GM19023 (cell line): ENCODE results near the gene NKD1.
"Not testable (repeated sequence)": the region's sequence is repeated elsewhere in the genome, so short reads cannot be mapped to it uniquely, and the experiment has no call there.

Source experiments
- ATAC-seq: cut with Tn5 transposase; IDR thresholded peaks from one replicate; pipeline ENCODE4 v1.9.1; 2021; ENCODE audit warnings: mild to moderate bottlenecking, moderate library complexity; ENCODE audit not compliant: unreplicated experiment

Gene NKD1

DNA sequence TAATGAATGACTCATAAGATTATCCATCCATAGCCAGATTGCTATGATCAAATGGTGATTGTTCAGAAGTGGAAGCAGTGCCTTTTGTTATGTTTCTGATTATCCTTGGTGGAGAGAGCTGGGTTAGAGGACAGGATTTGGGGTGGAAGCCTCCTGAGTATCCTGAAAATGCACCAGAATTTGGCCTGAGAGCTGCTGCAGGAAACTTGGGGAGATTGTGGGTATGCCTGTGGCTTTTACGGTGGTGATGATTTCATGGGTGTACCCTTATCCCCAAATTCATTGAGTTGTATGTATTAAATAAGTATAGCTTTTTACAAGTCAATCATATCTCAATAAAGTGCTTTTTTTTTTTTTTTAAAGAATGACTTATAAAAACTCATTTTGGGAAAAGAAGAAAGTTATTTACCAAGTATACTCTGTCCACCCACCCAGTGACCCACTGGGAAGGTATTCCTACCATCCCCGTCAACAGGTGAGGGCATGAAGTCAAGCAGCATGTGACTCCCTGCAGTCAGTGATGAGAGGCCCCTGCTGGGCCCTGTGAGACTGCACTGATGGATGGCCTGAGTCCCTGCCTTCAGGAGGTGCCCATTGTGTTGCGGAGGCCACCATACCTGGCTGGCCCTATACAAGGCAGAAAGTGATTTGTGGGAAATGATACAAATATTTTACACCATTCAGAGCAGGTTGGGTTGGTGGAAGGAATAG lies 28.4 kb downstream of the NKD1 start:
- no peak for ATAC-seq

DNA sequence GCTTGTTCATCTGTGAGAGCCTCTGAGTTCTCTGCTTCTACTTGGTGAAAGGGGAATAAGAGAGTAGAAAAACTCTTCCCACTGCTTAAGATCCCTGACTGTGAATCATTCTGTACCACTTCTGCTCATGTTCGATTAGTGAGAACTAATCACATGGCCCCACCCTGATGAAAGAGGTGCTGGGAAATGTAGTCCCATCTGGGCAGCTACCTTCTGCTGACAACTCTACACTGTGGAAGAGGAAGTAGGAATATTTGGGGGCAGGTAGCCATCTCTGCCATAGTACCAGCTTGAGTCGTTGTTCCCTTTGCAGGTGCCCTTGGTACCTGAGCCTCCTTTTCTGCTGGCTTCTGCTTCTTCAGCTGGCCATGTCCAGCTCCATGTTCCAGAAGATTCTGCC lies 29.9 kb downstream of the NKD1 start:
- no peak for ATAC-seq

DNA sequence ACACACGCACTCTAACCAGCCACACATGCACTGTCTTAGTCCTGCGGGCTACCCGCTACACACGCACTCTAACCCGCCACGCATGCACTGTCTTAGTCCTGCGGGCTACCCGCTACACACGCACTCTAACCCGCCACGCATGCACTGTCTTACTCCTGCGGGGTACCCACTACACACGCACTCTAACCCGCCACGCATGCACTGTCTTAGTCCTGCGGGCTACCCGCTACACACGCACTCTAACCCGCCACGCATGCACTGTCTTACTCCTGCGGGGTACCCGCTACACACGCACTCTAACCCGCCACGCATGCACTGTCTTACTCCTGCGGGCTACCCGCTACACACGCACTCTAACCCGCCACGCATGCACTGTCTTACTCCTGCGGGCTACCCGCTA lies 31.2 kb downstream of the NKD1 start:
- not testable (repeated sequence) for ATAC-seq

DNA sequence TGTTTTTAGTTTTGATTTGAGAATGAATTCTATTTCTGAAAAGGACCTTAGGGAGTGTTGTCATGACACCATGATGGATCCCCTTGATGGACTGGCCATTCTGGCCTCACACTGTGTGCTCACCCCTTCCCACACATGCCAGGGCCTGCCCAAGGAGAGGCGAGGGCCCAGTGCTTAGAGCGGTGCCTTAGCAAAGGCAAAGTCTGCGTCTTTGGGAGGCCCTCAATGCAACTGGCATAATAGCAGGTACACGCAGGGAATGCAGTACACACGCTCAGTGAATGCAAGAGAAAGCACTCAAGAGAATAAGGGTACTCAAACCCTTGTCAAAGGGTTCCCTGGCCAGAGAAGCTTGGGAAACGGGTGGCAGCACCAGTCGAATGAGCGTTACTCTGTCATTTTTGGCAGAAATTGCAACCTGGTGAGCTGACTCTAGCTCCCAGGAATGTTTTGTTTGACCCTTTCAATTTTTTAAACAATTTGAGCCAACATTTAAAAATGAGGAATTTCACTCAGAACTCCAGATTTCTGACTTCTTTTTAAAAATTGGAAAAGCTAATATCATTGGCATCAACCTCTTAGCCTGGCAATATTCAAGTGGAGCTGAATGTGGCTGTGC lies 32.1 kb downstream of the NKD1 start:
- ATAC-seq, result no peak

DNA sequence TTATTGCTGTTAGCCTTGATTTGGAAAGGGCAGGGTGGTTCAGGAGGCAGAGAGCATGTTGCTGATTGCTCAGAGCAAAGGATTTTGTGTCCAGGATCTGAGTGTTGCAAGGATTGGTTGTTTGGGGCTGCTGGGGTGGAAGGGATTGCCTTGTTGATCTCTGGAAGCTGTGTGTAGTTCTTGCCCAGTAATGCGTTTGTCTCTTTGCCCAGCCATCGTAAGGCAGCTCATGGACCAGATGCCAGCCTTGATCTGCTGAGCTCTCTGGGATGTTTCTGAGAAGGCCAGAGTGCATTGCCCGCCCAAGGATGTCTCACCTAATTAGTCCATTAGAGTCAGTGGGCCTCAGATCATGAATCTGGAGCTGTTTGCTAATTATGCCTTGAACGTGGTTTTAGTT lies 33.6 kb downstream of the NKD1 start:
- no peak for ATAC-seq

DNA sequence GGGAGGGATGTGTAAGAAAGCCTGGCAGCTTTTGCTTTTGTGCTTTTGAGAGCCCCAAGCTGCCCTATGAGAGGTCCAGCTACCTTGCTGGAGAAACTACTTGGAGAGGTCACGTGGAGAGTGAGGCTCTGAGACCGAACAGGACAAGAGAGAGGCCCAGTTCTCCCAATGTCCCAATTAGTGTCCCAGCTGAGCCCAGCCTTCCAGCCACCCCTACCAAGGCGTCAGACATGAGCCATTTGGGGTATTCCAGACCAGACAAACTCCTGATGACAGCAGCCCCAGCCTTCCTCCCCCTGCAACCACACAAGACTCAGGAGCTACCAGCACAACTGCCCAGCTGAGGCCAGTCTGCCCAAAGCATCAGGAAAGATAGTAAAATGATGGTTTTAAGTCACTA lies 35.0 kb downstream of the NKD1 start:
- ATAC-seq, result no peak

DNA sequence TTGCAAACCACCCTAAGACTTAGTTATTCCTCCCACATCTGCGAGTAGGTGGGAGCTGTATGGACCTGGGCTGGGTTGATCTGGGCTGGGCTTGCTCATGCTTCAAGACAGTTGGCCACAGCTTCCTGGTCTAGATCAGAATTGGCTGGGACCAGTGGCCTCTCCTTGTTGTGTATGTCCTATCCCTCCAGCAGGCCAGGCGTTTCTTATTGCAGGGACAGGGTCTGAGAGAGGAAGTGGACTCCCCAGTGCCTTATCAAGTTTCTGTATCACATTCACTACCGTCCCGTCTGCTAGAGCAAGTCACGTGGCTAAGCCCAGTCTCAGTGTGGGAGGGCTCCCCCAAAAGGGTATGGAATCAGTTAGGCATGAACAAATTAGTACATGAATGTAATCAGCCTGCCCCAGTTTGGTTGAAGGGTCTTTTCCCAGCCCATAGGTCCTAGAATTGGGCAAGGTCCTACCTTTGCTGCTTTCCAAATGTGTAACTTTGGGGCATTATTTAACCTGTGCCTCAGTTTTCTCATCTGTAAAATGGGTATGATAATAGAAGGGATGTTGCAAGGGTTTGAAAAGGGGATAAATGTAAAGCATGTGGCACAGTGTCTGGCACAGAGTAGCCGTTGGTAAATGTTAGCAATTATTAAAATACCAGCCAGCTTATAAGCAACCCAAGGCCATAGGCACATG lies 36.0 kb downstream of the NKD1 start:
- peak; percentile 45 for ATAC-seq

DNA sequence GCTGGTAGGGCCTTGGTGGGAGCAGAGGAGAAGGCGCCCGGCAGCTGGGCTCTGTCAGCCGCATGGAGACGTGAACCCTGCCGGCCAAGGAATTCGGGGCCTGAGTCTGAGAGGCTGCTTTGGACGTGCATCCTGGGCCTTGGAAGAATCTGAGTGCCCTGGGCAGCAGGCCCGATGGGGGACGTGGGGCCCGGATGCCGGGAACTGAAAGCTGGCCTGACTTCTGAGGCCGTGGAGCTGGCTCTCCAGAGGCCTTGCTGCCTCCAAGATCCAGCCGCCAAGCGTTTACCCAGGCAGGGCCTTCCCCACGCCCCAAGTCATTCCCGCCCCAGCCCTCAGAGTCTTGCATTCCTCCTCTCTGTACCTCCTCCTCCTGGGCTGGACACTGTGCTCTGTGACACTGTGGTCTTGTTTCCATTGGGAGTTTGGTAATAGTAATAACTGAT lies 37.2 kb downstream of the NKD1 start:
- ATAC-seq, result no peak

DNA sequence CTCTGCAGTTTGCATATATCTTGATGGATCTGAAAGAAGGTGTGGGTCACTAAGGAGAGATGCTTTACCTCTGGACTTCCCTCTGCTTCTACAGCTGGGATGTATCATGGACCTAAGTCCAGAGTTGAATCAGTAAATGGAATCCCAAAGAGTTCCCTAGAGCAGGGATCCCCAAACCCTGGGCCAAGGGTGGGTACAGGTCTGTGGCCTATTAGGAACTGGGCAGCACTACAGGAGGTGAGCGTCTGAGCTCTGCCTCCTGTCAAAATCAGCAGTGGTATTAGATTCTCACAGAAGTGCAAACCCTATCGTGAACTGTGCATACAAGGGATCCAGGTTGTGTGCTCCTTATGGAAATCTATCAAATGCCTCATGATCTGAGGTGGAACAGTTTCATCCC lies 39.3 kb downstream of the NKD1 start:
- ATAC-seq, result no peak

DNA sequence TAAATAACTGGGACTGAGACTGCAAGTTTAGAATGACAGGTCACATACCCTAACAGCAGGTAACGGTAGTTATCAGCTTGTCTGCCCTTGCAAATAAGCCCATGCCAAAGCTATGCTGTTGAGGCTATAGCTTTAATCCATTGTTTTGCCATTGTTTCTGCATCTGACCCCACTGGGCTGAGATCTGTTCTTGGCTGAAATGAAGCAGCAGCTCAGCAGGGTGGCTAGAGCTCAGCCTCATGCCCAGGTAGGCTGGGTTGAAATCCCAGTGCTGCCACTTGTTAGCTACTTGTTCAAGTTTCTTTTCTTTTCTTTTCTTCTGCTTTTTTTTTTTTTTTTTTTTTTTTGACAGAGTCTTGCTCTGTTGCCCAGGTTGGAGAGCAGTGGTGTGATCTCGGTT lies 40.1 kb downstream of the NKD1 start:
- ATAC-seq, result no peak

DNA sequence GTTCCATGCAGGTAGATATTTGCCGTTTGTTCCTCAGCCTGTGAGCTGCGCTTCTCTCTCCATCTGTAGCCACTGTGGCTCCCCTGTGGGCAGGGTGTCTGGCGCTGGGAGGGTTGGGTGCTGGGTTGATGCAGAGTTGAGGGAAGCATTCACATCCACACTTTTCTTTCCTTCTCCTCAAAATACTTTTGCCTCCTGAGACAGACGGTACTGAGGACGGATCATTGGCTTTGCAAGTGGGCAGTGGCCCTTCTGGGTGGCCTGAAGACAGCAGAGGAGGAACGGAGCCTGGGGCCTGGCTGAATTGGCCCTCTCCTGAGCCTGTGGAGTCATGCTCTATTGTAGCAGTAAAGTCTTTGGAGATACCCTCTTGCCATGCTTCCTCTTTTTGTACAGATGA lies 43.0 kb downstream of the NKD1 start:
- no peak for ATAC-seq

DNA sequence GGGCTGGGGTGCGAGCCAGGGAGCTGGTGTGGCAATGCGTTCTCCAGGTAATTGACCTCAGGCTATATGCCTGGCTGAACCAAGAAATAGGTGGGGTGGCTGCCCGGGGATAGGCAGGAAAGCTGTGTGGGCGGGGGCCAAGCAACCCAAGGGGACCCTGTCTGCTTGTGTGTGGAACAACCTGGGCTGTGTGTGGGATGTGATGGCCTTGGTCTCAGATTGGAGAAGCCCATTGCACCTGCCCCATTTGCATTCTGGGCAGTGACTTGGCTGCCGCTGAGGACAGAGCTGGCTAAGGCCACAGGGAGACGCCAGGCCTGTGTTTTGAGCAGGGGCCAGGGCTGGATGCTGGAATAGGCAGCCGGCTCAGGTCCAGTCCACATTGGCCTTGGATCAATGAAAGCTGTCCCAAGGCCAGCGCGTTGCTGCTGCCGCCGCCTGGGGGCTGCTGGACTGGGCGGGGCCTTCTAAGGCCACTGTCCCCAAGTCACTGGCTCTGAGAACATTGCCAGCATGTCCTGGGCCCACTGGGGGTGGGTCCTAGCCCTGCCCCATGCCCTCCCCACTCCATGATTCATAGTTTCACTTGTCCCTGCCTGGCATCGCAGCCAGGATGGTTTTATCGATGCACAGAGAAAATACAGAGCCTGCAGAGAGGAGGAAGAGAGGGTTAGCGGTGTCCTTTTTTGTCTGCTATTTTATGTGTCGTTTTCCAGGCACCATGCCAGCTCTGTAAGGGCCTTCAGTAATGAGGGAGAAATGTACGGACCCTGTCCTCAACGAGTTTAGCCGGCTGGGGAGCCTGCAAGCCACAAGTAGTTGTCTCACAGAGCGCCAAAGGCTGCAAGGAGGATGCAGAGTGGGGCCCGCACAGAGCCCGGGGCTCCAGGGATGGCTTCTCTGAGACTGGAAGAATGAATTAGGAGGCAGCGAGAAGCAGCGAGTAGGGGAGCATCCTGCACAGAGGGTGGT lies 43.9 kb downstream of the NKD1 start:
- no peak for ATAC-seq

DNA sequence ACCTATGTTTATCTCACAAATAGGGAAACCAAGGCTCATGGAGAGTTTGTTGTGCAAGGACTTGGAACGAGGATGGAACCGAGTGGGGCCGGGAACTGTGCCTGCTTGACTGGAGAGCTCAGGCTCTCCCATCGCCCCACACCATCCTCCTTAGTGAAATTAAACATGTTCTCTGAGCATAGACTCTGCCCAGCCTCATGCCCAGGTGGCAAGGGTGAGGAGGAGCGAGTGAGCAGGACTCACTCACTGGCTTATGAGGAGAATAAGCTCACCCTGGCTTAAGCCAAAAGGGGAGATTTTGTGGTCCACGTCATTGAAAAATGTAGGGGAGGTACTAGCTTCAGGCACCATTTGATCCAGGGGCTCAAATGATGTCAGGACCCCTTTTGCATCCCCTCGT lies 44.8 kb downstream of the NKD1 start:
- ATAC-seq, result no peak

DNA sequence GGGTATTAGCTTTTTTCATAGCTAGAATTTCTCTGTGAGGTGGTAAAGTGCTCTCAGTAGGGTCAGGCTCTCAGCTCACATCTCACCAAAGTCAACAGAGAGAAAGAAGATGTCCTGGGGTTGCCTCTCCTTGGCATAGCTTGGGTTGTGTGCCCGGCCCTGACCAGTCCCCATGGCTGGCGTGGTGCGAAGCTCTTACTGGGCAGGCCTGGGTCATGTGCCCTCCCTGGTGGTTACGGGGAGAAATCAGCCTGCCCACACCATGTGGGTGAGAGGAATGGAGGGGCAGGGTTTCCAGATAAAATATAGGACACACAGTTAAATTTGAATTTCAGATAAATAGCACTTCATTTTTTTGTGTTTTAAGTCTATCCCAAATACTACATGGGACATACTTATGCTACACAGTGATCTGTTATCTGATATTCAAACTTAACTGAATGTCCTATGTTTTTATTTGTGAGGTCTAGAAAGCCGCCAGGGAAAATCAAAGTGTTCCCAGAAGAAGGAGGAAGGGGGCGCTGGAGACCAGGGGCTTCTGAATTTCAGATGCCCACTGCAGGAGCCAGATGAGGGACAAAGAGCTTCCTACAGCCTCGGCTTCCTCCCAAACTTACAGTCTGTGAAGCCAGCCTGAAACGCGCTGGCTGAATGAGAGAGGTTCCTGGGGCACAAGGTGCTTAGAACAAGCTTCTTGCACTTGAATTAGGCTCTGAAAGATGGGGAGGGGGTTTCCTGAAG lies 45.4 kb downstream of the NKD1 start:
- ATAC-seq, result no peak

DNA sequence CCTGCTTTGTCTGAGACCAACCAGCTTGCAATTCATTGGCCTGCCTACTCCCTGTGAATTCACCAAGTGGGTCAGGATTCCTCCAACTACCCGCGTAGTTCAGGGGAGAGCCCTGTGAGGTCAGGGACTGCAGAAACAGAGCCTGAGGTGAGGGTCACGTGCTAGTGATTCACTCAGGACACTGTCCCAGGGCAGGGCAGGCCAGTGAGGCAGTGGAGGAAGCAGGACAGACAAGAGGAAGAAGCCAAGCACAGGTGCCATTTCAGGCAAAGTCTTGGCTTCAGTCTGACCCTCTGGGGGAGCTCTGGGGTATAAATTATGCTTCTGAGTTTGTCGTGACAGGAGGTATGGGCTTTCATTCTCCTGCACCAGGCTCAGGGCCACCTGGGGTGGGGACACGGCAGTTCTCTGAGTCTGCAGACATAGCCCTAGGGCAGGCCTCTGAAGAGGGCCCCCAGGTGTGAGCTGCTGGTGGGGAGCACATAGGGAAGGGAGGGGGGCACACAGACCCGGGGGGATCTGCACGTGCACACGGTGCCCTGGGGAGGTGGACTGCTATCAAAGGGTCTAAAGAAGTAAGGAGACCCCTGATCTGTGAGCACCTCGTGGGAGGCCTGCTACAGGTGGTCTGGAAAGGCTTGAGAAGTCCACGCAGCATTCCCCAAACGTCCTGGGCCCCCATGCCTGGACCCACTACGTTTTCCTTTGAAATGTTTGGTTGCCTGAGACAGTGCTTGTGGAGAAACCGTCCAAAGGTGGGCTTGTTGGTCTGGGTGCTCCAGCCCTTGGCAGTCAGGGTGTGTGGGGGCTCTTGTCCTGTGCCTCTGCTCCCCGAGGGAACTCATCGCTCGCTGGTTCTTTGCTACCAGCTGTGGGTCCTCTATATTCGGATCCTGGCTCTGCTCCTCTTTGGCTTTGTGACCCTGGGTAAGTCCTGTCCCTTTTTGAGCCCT lies 46.4 kb downstream of the NKD1 start:
- no peak for ATAC-seq

DNA sequence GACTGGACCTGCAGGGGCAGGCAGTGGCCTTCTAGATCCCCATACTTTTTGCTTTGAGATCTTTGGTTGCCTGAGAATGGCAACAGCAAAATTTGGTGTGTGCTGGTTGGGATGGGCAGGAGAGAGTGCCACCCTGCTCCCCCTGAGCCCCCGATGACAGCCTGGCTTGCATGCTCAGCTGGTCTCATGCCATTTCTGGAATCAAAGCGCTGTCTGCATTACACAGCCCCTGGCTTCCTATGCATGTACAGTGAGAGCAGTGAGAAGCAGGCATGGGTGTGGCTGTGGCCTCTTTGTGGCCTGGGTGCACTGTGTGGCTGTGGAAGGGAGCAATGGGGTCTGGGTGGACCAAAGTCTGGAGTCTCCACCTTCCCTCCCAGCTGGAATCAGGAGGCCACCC lies 47.7 kb downstream of the NKD1 start:
- ATAC-seq, result no peak

DNA sequence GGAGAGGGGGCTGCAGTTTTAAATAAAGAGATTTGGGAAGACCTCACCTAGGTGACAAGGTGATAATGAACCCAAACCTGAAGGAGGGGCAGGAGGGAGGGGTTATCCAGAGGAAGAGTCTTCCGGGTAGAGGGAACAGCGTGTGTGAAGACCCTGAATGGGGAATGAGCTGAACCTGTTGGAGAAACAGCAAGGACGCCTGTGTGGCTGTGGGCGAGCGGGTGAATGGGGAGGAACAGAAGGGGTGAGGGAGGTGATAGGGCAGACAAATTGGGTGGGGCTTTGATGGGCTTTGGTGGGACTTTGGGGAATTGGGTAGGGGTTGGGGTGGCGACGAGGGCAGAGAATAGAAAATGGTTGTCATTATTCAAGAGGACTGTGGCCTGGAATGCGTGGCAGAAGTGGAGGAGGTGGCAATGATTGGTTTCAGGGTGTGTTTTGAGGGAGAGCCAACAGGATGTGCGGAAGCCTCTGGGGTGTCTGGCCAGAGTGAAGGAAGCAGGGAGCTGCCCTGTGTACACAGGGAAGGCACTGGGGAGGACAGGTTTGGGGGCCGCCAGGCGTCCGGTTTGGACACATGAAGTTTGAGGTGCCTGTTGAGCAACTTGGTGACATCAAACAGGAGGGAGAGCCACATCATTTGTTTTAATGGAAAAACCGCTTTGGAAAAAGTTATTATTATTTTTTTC lies 48.7 kb downstream of the NKD1 start:
- ATAC-seq, result no peak

DNA sequence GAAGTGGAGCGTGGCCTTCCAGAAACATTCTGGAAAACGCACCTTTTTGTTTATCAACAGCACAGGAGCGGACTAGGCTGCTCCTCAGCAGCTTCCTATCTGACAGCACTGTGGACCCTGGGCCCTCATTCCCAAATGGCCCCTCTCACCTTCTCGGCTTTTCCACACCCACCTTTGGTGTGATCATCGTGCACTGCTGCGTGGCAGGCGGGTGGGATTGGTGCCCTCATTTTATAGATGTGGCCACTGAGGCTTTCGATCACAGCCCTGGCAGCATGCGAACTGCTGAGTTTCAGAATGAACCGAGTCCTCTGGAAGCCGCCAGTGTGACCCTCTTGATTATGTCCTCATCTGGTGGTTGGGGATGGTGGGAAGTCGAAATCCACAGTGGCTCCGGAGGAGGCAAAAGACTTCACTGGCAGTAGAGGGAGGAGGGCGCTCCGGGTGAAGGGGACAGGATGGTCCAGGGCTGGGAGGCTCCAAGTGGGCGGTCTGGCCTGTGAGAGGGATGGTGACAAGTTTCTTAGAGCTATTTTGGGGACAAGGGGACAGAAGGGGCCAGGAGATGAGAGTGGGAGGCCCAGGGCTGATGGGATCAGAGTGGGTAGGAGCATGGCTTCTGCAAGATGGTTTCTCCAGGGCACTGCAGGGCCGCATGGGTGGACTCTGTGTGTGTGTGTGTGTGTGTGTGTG lies 49.5 kb downstream of the NKD1 start:
- no peak for ATAC-seq
